ENCODE data around the gene COMMD7. TPM values are rescaled to one million over a fixed set of nuclear protein-coding genes. Genes with fewer than 3 reads are reported as not detected.
A peak's percentile ranks its signal among the peaks of the same experiment; 100 is the strongest.

The COMMD7 gene
- total and polyA plus RNA-seq, 9 of the 15 experiments (the other 6 are each of a cell fraction or from before 2014, with no cell fraction given): 11.9 to 69.1 (median 34.7) TPM

DNA sequence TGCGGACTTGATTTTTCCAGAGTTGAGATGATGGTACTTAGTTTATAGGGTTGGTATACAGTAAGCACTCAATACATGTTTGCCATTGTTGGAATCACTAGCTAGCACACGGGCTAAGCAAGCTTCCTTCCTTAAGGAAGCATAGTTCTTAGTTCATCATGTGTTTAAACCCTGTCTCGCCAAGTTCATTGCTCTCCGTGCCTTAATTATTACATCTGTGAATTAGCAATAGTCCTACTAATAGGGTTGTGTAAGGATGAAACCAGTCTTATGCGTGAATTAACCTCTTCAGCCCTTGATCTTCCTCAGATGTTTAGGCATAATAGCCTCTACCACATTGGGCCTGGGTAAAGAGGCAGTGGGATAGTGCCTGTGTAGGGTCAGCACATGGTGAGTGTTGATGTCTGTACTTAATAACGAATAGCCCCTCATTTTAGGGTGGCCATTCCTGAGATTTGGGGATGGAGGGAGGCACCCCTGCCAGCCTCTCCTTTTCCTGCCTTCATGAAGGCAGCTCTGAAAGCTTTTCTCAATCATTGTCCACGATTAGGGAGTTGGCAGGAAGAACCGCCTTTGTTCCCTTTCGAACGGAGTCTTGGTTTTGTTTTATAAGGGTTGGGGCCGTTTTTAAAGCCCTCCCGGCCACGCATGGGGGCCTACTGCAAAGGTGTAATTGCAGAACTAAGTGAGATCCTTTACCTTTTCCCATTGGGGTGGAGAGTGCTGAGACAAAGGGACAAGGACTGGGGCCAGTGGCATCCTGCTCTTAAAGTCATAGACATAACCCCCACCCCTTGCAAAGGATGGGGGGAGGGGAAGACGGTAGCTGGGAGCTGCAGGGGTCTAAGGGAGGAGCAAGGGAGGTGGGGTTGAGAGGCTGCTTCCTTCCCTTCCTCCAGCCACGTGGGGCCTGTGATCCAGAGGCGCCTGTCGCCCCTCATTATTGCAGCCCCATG, 21.0 kb upstream of the COMMD7 start (continued):
- TF ChIP-seq, protein P1, sequence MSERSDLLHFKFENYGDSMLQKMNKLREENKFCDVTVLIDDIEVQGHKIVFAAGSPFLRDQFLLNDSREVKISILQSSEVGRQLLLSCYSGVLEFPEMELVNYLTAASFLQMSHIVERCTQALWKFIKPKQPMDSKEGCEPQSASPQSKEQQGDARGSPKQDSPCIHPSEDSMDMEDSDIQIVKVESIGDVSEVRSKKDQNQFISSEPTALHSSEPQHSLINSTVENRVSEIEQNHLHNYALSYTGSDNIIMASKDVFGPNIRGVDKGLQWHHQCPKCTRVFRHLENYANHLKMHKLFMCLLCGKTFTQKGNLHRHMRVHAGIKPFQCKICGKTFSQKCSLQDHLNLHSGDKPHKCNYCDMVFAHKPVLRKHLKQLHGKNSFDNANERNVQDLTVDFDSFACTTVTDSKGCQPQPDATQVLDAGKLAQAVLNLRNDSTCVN (CRISPR knock-in tag; IDR thresholded peaks at IDR 0.05): no peak
- peak; percentile 48 to 81; a peak in 1 of 4 replicates for TF ChIP-seq SIN3A (IDR thresholded peaks at IDR 0.05; ENCODE audit: borderline replicate concordance in 2 of 2, control insufficient read depth in 1 of 2, low read depth in 2 of 2, low read length in 2 of 2)
- TF ChIP-seq ZNF407 (IDR thresholded peaks at IDR 0.05; ENCODE audit: low read depth): no peak
- TF ChIP-seq GTF2E2 (tag; IDR thresholded peaks at IDR 0.05): no peak
- TF ChIP-seq CBX3 (IDR thresholded peaks at IDR 0.05; ENCODE audit: borderline replicate concordance in 1 of 2, low read length in 2 of 2): no peak
- no peak for TF ChIP-seq EWSR1 (IDR thresholded peaks at IDR 0.05; ENCODE audit: borderline replicate concordance, low read depth, partially characterized antibody)
- TF ChIP-seq HNRNPLL (IDR thresholded peaks at IDR 0.05; ENCODE audit: low read depth, low read length, poor library complexity, severe bottlenecking): no peak
- TF ChIP-seq CREBBP (IDR thresholded peaks at IDR 0.05; ENCODE audit: low read depth, low read length): no peak
- no peak for TF ChIP-seq POLR3A (IDR thresholded peaks at IDR 0.05; ENCODE audit: borderline replicate concordance, extremely low read depth, insufficient read depth, insufficient read length)
- TF ChIP-seq NCOA6 (IDR thresholded peaks at IDR 0.05): no peak
- TF ChIP-seq ATF1 (CRISPR knock-in tag; IDR thresholded peaks at IDR 0.05): no peak
- no peak for TF ChIP-seq ATF1 (tag; IDR thresholded peaks at IDR 0.05)
- no peak for TF ChIP-seq PPARD (CRISPR knock-in tag; IDR thresholded peaks at IDR 0.05)
- no peak for TF ChIP-seq SMAD1 (IDR thresholded peaks at IDR 0.05; ENCODE audit: low read depth, low read length, partially characterized antibody)
- no peak for TF ChIP-seq ZBTB17 (CRISPR knock-in tag; IDR thresholded peaks at IDR 0.05)
- TF ChIP-seq ZNF354B (CRISPR knock-in tag; IDR thresholded peaks at IDR 0.05): no peak
- TF ChIP-seq CXXC5 (CRISPR knock-in tag; IDR thresholded peaks at IDR 0.05): 0 out of 2 replicates have a peak, but pooled peaks have one; percentile 22
- no peak for TF ChIP-seq PCBP1 (IDR thresholded peaks at IDR 0.05; ENCODE audit: low read depth, low read length, poor library complexity, severe bottlenecking)
- TF ChIP-seq NR2F6 (CRISPR knock-in tag; IDR thresholded peaks at IDR 0.05): no peak
